ENCODE results near the gene CXADR.

Gene CXADR

GRCh38 chr21:17610911-17611310, 98.1 kb downstream of the CXADR start:
- no peak for DNase-seq

GRCh38 chr21:17611414-17612022, 98.7 kb downstream of the CXADR start:
- DNase-seq = peak; percentile 66

GRCh38 chr21:17612023-17612564, 99.3 kb downstream of the CXADR start:
- DNase-seq = peak; percentile 35

GRCh38 chr21:17612565-17613241, 99.9 kb downstream of the CXADR start, which contains the start of gene BTG3:
Gene BTG3 (minus strand): TSS chr21:17612901. CDS start chr21:17609144, 3,757 bp downstream.
- DNase-seq = peak; percentile 59

- no peak for DNase-seq
These were observed 100.4 kb downstream of the CXADR start for GRCh38 chr21:17613242-17613676.

GRCh38 chr21:17616831-17617230, 104.0 kb downstream of the CXADR start:
- DNase-seq = no peak

GRCh38 chr21:17622018-17622417, 109.2 kb downstream of the CXADR start:
- DNase-seq = no peak

GRCh38 chr21:17631195-17631594, 118.4 kb downstream of the CXADR start:
- DNase-seq = no peak

GRCh38 chr21:17636711-17637110, 123.9 kb downstream of the CXADR start:
- no peak for DNase-seq

GRCh38 chr21:17640821-17641220, 128.0 kb downstream of the CXADR start:
- DNase-seq = no peak

Measured in NCI-H2171 treated with DMSO at 0.1 percent for 48 hours (cell line).